Trophoblast cell (in vitro differentiated cells and primary cell): Measurements from ENCODE around the gene SNTN.

ENCODE experiments used
- DNase-seq, 2 donors: peaks; one replicate each; pipeline ENCODE4 v3.0.0-alpha.2; 2016
- H2AFZ ChIP-seq: 2 replicates; pipeline ENCODE4 v1.6.1; 2013; ENCODE audit warnings: low read length, moderate library complexity, mild to moderate bottlenecking; ENCODE audit not compliant: insufficient read depth, poor library complexity
- H2AK5ac ChIP-seq: 2 replicates; pipeline ENCODE4 v1.6.1; 2013; ENCODE audit warnings: mild to moderate bottlenecking, low read length
- H2BK120ac ChIP-seq: 2 replicates; pipeline ENCODE4 v1.6.1; 2013; ENCODE audit warnings: low read length, mild to moderate bottlenecking, moderate library complexity; ENCODE audit not compliant: insufficient read depth, poor library complexity
- H2BK12ac ChIP-seq: 2 replicates; pipeline ENCODE4 v1.6.1; 2013; ENCODE audit warnings: mild to moderate bottlenecking, low read length, moderate library complexity
- H2BK5ac ChIP-seq: 2 replicates; pipeline ENCODE4 v1.6.1; 2013; ENCODE audit warnings: low read length, low read depth, moderate library complexity, mild to moderate bottlenecking; ENCODE audit not compliant: poor library complexity
- H3K14ac ChIP-seq: 2 replicates; pipeline ENCODE4 v1.6.1; 2013; ENCODE audit warnings: mild to moderate bottlenecking, low read length
- H3K18ac ChIP-seq: 2 replicates; pipeline ENCODE4 v1.6.1; 2013; ENCODE audit warnings: mild to moderate bottlenecking, low read length
- H3K23ac ChIP-seq: 2 replicates; pipeline ENCODE4 v1.6.1; 2013; ENCODE audit warnings: low read length
- H3K27ac ChIP-seq: 2 replicates; pipeline ENCODE4 v1.5.1; 2013; ENCODE audit warnings: low read depth, mild to moderate bottlenecking, inconsistent platforms, low read length, moderate library complexity
- H3K27me3 ChIP-seq: 2 replicates; pipeline ENCODE4 v1.6.1; 2013; ENCODE audit warnings: inconsistent platforms, mild to moderate bottlenecking, low read length, moderate library complexity; ENCODE audit not compliant: insufficient read depth
- H3K36me3 ChIP-seq, 2 experiments: 1 replicate in 1 of 2; 2 replicates in 1 of 2; pipeline ENCODE4 v1.6.1; 2013; ENCODE audit warnings: low read length in 2 of 2, mild to moderate bottlenecking in 2 of 2, moderate library complexity in 1 of 2; ENCODE audit not compliant: insufficient read depth in 2 of 2, control insufficient read depth in 1 of 2
- H3K4ac ChIP-seq: 2 replicates; pipeline ENCODE4 v1.6.1; 2013; ENCODE audit warnings: low read depth, mild to moderate bottlenecking, low read length, moderate library complexity
- H3K4me1 ChIP-seq, 2 experiments: 1 replicate in 1 of 2; 2 replicates in 1 of 2; pipeline ENCODE4 v1.6.1; 2013; ENCODE audit warnings: low read length in 2 of 2, mild to moderate bottlenecking in 2 of 2, moderate library complexity in 1 of 2; ENCODE audit not compliant: insufficient read depth in 2 of 2, control insufficient read depth in 1 of 2
- H3K4me2 ChIP-seq: 2 replicates; pipeline ENCODE4 v1.6.1; 2013; ENCODE audit warnings: inconsistent platforms, mild to moderate bottlenecking, low read length, moderate library complexity
- H3K4me3 ChIP-seq: 2 replicates; pipeline ENCODE4 v1.5.1; 2013; ENCODE audit warnings: mild to moderate bottlenecking, low read depth, low read length, inconsistent platforms
- H3K79me1 ChIP-seq: one replicate; pipeline ENCODE4 v1.6.1; 2013; ENCODE audit warnings: low read length
- H3K79me2 ChIP-seq: 2 replicates; pipeline ENCODE4 v1.6.1; 2013; ENCODE audit warnings: low read length, mild to moderate bottlenecking; ENCODE audit not compliant: control insufficient read depth, insufficient read depth, poor library complexity
- H3K9ac ChIP-seq: 2 replicates; pipeline ENCODE4 v1.6.1; 2013; ENCODE audit warnings: mild to moderate bottlenecking, low read length
- H3K9me3 ChIP-seq: 2 replicates; pipeline ENCODE4 v1.6.1; 2013; ENCODE audit warnings: low read depth, mild to moderate bottlenecking, control low read depth, inconsistent platforms, low read length; ENCODE audit not compliant: insufficient read depth
- H4K12ac ChIP-seq: 2 replicates; pipeline ENCODE4 v1.6.1; 2013; ENCODE audit warnings: low read depth, mild to moderate bottlenecking, low read length, moderate library complexity
- H4K8ac ChIP-seq: 2 replicates; pipeline ENCODE4 v1.6.1; 2013; ENCODE audit warnings: low read depth, mild to moderate bottlenecking, low read length, moderate library complexity
- H4K91ac ChIP-seq: one replicate; pipeline ENCODE4 v1.6.1; 2013; ENCODE audit warnings: low read depth, mild to moderate bottlenecking, low read length, moderate library complexity
- WGBS: extraction: QIAGEN DNeasy Blood & Tissue Kit; methylation state at CpG from one replicate; pipeline ENCODE4 v1.1.7; 2013; ENCODE audit warnings: missing lambda C conversion rate; ENCODE audit not compliant: insufficient read length, insufficient coverage; ENCODE audit errors: extremely low coverage; 5-methylcytosine and 5-hydroxymethylcytosine counted together

SNTN gene

GRCh38 chr3:63655519-63655918, 3.0 kb downstream of the SNTN start:
- peak in 1 of 2 donors; percentile 52 for DNase-seq
- no peak overlapping the region for H2AFZ ChIP-seq
- no peak overlapping the region for H4K12ac ChIP-seq
- no peak overlapping the region for H3K18ac ChIP-seq
- no peaks in the 10 kb centered on the region for H3K36me3 ChIP-seq
- no peak overlapping the region for H4K8ac ChIP-seq
- no peak overlapping the region for H3K4ac ChIP-seq
- no peaks in the 10 kb centered on the region for H3K4me1 ChIP-seq
- H3K27me3 ChIP-seq = no peaks in the 10 kb centered on the region
- no peak overlapping the region for H3K14ac ChIP-seq
- no peak overlapping the region for H4K91ac ChIP-seq
- H3K4me3 ChIP-seq = no peak overlapping the region
- no peaks in the 10 kb centered on the region for H3K79me2 ChIP-seq
- no peak overlapping the region for H3K27ac ChIP-seq
- no peak overlapping the region for H2AK5ac ChIP-seq
- H3K4me2 ChIP-seq = no peak overlapping the region
- no peak overlapping the region for H2BK120ac ChIP-seq
- no peak overlapping the region for H2BK12ac ChIP-seq
- H3K79me1 ChIP-seq = no peaks in the 10 kb centered on the region
- H3K9ac ChIP-seq = no peak overlapping the region
- H3K9me3 ChIP-seq = no peaks in the 10 kb centered on the region
- WGBS = no CpG with 5 or more reads among the region's 4 CpGs
- H2BK5ac ChIP-seq = no peak overlapping the region
- no peak overlapping the region for H3K23ac ChIP-seq

GRCh38 chr3:63656786-63657185, 4.3 kb downstream of the SNTN start:
- H3K27me3 ChIP-seq = no peaks in the 10 kb centered on the region
- no CpG with 5 or more reads among the region's 6 CpGs for WGBS
- no peak overlapping the region for H3K14ac ChIP-seq
- H4K12ac ChIP-seq = no peak overlapping the region
- no peak overlapping the region for H3K27ac ChIP-seq
- no peaks in the 10 kb centered on the region for H3K36me3 ChIP-seq
- DNase-seq = peak; percentile 35 to 73
- H3K79me2 ChIP-seq = no peaks in the 10 kb centered on the region
- H2BK5ac ChIP-seq = no peak overlapping the region
- H3K4me1 ChIP-seq = no peaks in the 10 kb centered on the region
- no peak overlapping the region for H2BK120ac ChIP-seq
- no peak overlapping the region for H3K4me3 ChIP-seq
- H3K18ac ChIP-seq = no peak overlapping the region
- H3K23ac ChIP-seq = no peak overlapping the region
- no peak overlapping the region for H4K91ac ChIP-seq
- H2BK12ac ChIP-seq = no peak overlapping the region
- no peak overlapping the region for H2AFZ ChIP-seq
- no peaks in the 10 kb centered on the region for H3K9me3 ChIP-seq
- no peak overlapping the region for H4K8ac ChIP-seq
- no peak overlapping the region for H3K9ac ChIP-seq
- H2AK5ac ChIP-seq = no peak overlapping the region
- H3K4ac ChIP-seq = no peak overlapping the region
- no peak overlapping the region for H3K4me2 ChIP-seq
- no peaks in the 10 kb centered on the region for H3K79me1 ChIP-seq

- no peak overlapping the region for H3K9ac ChIP-seq
- no peak overlapping the region for H3K27ac ChIP-seq
- H2AK5ac ChIP-seq = no peak overlapping the region
- no peak overlapping the region for H3K18ac ChIP-seq
- no peaks in the 10 kb centered on the region for H3K79me2 ChIP-seq
- H3K4ac ChIP-seq = no peak overlapping the region
- H3K14ac ChIP-seq = no peak overlapping the region
- H2BK120ac ChIP-seq = no peak overlapping the region
- no peaks in the 10 kb centered on the region for H3K79me1 ChIP-seq
- H3K23ac ChIP-seq = no peak overlapping the region
- 100% methylated on average over 1 of the region's 1 CpG for WGBS
- no peaks in the 10 kb centered on the region for H3K36me3 ChIP-seq
- no peak overlapping the region for H4K8ac ChIP-seq
- DNase-seq = peak in 1 of 2 donors; percentile 34
- H2BK5ac ChIP-seq = no peak overlapping the region
- no peak overlapping the region for H2AFZ ChIP-seq
- H3K4me2 ChIP-seq = no peak overlapping the region
- no peak overlapping the region for H4K12ac ChIP-seq
- no peak overlapping the region for H4K91ac ChIP-seq
- H3K4me3 ChIP-seq = no peak overlapping the region
- H3K27me3 ChIP-seq = no peaks in the 10 kb centered on the region
- no peaks in the 10 kb centered on the region for H3K4me1 ChIP-seq
- H3K9me3 ChIP-seq = no peaks in the 10 kb centered on the region
- no peak overlapping the region for H2BK12ac ChIP-seq
Observed at GRCh38 chr3:63661242-63661641, 8.8 kb downstream of the SNTN start.

GRCh38 chr3:63662011-63662410, 9.5 kb downstream of the SNTN start:
- Histone ChIP-seq H3K4me3 (no peak overlapping the region), H2AK5ac (no peak overlapping the region), H4K8ac (no peak overlapping the region), H3K9ac (no peak overlapping the region), H3K4me2 (no peak overlapping the region), H4K91ac (no peak overlapping the region), H3K9me3 (no peaks in the 10 kb centered on the region), H3K14ac (no peak overlapping the region), H3K23ac (no peak overlapping the region), H3K27ac (no peak overlapping the region), H3K79me2 (no peaks in the 10 kb centered on the region), H3K18ac (no peak overlapping the region), H3K4ac (no peak overlapping the region), H3K79me1 (no peaks in the 10 kb centered on the region), H2AFZ (no peak overlapping the region), H3K27me3 (no peaks in the 10 kb centered on the region), H4K12ac (no peak overlapping the region), H2BK5ac (no peak overlapping the region), H2BK120ac (no peak overlapping the region), H3K36me3 (no peaks in the 10 kb centered on the region), H3K4me1 (no peaks in the 10 kb centered on the region), H2BK12ac (no peak overlapping the region)
- no CpG with 5 or more reads among the region's 4 CpGs for WGBS
- DNase-seq = no peak
